GM10248 (cell line): ENCODE data around the gene GPR68.

ENCODE experiments used
- CTCF ChIA-PET: fragments of 300-600 bp; sonication (Branson Sonifier 250); formaldehyde crosslinking; extraction: SDS; loops from one replicate; lab custom pipeline; 2021; ENCODE audit warnings: antibody characterized with exemption; lab: Yijun Ruan, JAX
- POLR2A ChIA-PET: fragments of 350-650 bp; sonication (Branson Sonifier 250); formaldehyde crosslinking; extraction: SDS; loops from one replicate; lab custom pipeline; 2020; ENCODE audit warnings: antibody characterized with exemption; lab: Yijun Ruan, JAX
- DNase-seq: peaks from one replicate; pipeline ENCODE4 v3.0.0; 2012; ENCODE audit errors: extremely low spot score
- TF ChIP-seq, protein P1 (sequence below): IDR thresholded peaks from 2 replicates; pipeline ENCODE4 v1.5.1; 2012; ENCODE audit warnings: mild to moderate bottlenecking, low read depth; ENCODE audit errors: extremely low read depth, missing control alignments, control extremely low read depth

Gene GPR68

DNA sequence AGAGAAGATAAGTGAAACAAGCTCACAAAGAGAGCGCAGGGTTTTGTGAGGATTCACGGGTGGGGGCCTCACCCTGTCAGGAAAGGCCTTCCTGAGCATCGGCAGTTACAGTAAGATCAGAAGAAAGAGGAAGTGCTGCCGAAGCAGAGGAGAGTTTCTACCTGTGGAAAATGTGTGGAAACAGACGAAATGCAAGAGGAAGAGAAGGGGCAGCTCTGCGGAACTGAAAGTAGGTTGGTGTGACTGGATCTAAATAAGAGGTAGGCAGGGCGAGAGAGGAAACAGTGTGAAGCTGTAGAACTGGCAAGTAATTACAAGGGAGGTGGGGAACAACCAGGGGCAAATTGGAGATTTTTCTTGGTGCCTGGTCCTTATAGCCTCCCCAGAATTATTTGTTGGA lies 2.6 kb downstream of the GPR68 start:
- ChIA-PET POLR2A (no interaction called here), CTCF (interaction anchor here (1.0 to 2.1 kb wide), 3 partner anchors 12 to 69 kb away, joined by 3 to 7 read pairs (median 4); no protein-coding TSS in a partner anchor)
- DNase-seq = peak; percentile 51
- TF ChIP-seq, protein P1, sequence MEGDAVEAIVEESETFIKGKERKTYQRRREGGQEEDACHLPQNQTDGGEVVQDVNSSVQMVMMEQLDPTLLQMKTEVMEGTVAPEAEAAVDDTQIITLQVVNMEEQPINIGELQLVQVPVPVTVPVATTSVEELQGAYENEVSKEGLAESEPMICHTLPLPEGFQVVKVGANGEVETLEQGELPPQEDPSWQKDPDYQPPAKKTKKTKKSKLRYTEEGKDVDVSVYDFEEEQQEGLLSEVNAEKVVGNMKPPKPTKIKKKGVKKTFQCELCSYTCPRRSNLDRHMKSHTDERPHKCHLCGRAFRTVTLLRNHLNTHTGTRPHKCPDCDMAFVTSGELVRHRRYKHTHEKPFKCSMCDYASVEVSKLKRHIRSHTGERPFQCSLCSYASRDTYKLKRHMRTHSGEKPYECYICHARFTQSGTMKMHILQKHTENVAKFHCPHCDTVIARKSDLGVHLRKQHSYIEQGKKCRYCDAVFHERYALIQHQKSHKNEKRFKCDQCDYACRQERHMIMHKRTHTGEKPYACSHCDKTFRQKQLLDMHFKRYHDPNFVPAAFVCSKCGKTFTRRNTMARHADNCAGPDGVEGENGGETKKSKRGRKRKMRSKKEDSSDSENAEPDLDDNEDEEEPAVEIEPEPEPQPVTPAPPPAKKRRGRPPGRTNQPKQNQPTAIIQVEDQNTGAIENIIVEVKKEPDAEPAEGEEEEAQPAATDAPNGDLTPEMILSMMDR = no peak

DNA sequence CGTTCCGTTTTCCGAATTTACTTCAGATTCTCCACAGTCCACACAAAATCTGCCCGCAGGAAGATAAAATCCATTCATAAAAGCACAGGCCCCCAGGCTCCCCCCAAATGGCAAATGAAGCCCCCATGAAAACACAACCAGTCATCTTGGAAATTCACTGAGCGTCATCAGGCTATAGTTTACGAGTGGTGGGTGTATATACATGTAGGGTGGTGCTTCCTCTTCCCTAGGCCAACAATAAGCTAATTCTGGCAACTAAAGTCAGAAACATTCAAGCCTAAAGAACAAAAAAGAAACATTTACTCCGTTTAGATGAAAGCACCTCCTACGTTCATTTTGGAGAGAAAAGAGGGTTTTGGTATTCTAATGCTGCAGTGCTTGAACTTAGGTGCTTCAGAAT lies 5.8 kb downstream of the GPR68 start:
- CTCF ChIA-PET = interaction anchor here (1.0 to 1.9 kb wide), 7 partner anchors 8 to 84 kb away, joined by 3 to 8 read pairs (median 3); no protein-coding TSS in a partner anchor
- POLR2A ChIA-PET = no interaction called here
- no peak for DNase-seq
- TF ChIP-seq, protein P1 = no peak

DNA sequence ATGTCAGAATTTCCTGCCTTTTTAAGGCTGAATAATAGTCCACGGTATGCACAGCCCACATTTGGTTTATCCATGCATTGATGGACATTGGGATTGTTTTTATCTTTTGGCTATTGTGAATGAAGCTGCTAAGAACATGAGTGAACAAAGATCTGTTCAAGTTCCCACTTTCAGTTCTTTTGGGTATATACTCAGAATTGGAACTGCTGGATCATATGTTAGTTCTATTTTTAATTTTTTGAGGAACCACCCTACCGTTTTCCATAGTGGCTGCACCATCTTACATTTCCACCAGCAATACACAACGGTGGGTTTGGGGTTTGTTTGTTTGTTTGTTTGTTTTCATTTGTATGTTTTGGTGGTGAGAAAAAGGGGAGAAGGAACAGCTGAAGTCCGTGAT lies 6.4 kb downstream of the GPR68 start:
- TF ChIP-seq, protein P1 = no peak
- DNase-seq = no peak
- POLR2A ChIA-PET = no interaction called here
- CTCF ChIA-PET = interaction anchor here (1.1 to 1.9 kb wide), 4 partner anchors 8 to 85 kb away, joined by 3 to 8 read pairs (median 4); no protein-coding TSS in a partner anchor

DNA sequence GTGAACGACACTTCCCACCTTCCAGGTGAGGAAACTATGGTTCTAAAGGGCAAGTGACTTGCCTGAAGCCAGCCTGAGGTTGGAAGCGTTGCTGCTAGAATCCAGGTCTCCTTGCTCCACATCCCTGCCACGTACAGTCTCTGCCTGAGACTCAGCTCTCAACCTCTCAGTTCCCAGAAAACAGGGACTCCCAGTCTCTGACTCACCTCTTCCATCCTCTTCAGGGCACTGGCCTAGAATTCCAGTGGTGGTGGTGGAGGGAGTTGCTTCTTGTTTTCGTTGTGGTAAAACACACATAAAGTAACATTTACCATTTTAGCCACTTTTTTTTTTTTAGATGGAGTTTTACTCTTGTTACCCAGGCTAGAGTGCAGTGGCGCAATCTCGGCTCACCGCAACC lies 7.3 kb downstream of the GPR68 start:
- TF ChIP-seq, protein P1 = no peak
- ChIA-PET POLR2A (no interaction called here), CTCF (no interaction called here)
- no peak for DNase-seq

DNA sequence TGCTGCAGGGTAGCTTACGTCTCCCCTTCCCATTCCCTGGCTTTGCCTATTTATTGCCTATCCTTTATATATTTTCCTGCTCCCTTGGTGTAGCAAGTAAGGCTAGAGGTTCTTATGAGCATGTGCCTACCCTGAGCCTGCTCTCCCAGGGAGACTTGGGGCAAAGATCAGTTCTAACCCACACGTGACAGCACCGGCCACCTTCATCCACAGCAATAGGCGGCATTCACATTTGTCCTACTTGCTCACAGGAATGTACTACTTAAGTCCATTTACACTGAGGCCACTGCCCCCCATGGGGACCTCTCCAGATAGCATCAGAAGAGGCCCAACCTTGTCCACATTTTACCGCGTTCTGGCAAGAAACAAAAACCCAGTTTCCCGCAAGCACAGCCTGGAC lies 8.7 kb downstream of the GPR68 start:
- TF ChIP-seq, protein P1 = no peak
- ChIA-PET POLR2A (no interaction called here), CTCF (interaction anchor here (1.6 to 2.9 kb wide), 2 partner anchors 14 to 16 kb away, joined by 4 to 10 read pairs; no protein-coding TSS in a partner anchor)
- no peak for DNase-seq

DNA sequence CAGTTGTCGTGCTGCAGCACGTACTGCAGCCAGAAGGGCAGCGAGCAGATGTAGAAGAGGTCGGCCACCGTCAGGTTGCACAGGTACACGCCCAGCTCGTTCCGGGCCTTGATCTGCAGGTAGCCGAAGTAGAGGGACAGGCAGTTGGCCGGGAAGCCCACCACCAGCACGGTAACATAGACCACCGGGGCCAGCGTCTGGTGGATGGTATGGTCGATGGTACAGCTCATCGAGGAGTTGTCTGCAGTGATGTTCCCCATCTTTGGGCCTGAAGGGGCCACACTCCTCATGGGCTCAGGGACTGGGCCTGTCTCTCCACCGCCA lies 9.8 kb downstream of the GPR68 start:
- TF ChIP-seq, protein P1 = no peak
- ChIA-PET CTCF (interaction anchor here (2.9 kb wide), 1 partner anchor 15 kb away, joined by 10 read pairs; no protein-coding TSS in a partner anchor), POLR2A (no interaction called here)
- no peak for DNase-seq
